Right lung (tissue), 5 donors: ENCODE results near the gene SETD1A. TPM values are rescaled to one million over a fixed set of nuclear protein-coding genes. Genes with fewer than 3 reads are reported as not detected.
"Not testable (repeated sequence)": the region's sequence is repeated elsewhere in the genome, so short reads cannot be mapped to it uniquely, and the experiment has no call there.

Experiments
- DNase-seq, 2 donors: peaks; one replicate each; pipeline ENCODE4 v3.0.0-alpha.2; 2013
- polyA plus RNA-seq, 5 donors: library from polyadenylated mRNA; unstranded; fragments of 120-200 nt; gene quantifications; one replicate each; pipeline versions ENCODE4 v1.2.1 to v1.2.3, GENCODE V29; 2013; ENCODE audit warnings: inconsistent platforms in 1 of 5, low replicate concordance in 1 of 5; ENCODE audit not compliant: insufficient read length in 5 of 5, insufficient read depth in 1 of 5

SETD1A gene
- polyA plus RNA-seq, 5 donors: 11.5 to 19.7 (median 13.0) TPM

GRCh38 chr16:30927789-30928378, 29.7 kb upstream of the SETD1A start:
- DNase-seq: peak; percentile 47

DNA sequence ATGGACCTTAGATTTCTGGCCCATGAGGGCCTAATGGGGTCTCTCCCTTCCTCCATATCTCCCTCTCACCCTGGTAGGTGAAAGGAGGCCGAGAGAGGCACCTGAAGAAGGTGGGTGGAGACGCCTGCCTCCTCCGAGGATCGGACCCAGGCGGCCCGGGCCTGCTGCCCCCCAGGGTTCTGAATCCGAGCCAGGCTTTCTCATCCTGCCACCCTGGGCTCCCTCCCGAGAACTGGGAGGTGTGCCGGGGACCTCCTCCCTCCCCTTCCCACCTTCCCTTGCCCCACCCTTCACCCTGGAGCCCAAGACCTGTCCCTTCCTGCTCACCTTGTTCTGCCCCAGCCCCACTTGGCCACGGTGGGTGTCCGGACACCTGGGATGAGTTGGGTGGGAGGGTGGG, 29.2 kb upstream of the SETD1A start:
- no peak for DNase-seq

- no peak for DNase-seq
Observed at GRCh38 chr16:30929167-30929566, 28.4 kb upstream of the SETD1A start.

DNA sequence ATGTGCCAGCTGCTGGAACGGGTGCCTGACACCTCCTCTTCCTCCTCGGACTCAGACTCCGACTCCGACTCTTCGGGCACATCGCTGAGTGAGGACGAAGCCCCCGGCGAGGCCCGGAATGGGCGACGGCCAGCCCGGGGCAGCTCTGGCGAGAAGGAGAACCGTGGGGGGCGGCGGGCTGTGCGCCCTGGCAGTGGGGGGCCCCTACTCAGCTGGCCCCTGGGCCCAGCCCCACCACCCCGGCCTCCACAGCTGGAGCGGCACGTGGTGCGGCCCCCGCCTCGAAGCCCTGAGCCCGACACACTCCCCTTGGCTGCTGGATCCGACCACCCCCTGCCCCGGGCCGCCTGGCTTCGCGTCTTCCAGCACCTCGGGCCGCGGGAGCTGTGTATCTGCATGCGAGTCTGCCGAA, 27.4 kb upstream of the SETD1A start:
- DNase-seq: no peak

GRCh38 chr16:30931068-30931650, 26.4 kb upstream of the SETD1A start:
- no peak for DNase-seq

DNA sequence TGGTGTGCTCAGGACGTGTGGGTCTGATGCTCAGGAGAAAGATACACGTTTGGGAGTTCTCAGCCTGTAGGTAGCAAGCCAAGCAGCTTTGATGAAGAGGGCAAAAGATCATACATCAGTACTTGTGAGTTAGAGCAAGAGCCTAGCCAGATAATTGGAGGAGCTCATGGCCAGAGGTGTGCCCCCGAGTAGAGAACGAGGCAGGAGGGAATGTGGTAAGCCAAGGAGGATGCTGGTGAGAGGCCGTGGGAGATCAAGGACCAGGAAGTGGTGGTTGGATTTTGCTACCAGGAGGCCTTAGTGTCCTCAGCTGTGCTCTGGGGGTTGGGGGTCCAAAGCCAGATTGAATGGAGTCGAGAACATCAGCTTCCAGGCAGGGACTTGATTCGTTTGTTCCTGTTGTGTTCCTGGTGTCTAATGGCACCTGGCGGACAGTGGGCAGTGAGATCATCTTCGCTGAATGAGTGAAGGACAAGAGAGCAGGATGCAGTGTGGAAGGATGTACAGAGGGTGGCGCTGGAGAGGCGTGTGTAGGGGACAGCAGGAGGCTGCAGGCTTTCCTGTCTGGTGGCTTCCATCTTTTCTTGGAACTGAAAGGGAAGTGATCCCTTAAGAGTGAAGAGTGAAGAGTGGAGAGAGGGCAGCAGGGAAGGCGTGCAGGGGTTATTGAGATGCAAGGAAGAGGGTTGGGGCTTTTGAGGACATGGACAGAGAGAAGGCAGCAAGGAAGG, 22.6 kb upstream of the SETD1A start:
- no peak for DNase-seq

DNA sequence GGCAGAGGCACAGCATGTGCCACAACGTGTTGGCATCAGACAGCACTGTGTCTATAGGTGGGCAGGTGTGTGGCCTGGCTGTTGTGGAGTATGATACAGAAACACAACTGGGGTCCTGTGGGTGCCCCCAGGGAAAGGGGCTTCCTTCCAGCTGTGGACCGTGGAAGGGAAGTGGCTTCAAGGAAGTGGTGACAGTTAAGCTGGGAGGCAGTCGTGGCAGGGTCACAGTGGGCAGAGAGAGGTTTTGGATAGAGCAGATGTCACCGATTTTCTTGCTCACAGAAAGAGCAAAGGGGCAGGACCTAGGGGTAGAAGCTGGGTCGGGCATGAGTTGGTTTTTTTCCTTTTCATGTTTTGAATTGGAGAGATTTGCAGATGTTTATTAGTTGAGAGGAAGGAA, 19.9 kb upstream of the SETD1A start:
- DNase-seq: no peak

- not testable (repeated sequence) for DNase-seq
Observed at GRCh38 chr16:30939571-30939970, 18.0 kb upstream of the SETD1A start.

- DNase-seq: no peak
Observed at GRCh38 chr16:30941600-30942425, 15.7 kb upstream of the SETD1A start.

- no peak for DNase-seq
Observed at GRCh38 chr16:30942426-30942806, 15.1 kb upstream of the SETD1A start.

- DNase-seq: no peak
Observed at GRCh38 chr16:30944352-30944751, 13.2 kb upstream of the SETD1A start.

DNA sequence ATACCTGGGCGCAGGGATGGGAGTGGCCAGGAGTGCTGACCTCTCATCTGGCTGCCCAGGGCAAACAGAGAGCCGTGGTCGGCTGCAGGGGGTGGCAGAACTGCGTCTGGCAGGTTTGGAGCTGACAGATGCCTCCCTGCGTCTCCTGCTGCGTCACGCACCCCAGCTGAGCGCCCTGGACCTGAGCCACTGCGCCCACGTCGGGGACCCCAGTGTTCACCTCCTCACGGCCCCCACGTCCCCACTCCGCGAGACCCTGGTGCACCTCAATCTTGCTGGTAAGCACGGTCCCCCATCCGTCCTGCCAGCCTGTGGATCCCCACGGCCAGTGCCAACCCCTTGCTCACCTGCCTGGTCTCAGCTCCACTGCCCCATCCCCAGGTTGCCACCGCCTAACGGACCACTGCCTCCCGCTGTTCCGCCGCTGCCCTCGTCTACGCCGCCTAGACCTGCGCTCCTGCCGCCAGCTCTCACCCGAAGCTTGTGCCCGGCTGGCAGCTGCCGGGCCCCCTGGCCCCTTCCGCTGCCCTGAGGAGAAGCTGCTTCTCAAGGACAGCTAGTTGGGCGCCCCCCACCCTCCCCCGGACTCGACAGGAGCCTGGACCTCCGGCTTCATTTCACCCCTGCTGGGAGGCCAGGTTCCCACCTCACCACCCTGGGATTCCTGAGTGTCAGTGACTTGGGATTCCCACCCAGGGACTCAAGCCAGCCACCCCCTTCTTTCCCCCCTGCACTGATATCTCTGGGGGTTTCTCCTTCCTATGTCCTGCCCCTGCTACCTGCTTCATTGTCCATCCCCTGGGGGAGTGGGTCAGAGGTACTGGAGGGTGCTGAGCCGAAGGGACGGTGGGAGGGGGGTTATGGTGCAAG, 10.6 kb upstream of the SETD1A start:
- DNase-seq: no peak

DNA sequence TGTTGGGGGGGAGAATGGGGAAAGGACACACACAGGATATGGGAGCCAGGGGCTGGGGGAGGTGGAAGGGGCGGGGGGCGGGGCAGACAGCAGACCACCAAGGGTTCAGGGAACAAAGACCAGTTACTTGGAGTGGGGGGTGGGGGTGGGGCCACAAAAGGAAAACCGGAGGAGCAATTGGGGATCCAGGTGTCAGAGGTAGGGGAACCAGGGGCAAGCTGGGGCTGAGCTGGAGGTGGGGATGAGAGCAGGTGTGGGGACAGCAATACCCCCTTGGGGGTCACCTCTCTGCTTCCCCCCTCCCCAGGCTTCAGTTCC, 10.1 kb upstream of the SETD1A start:
- DNase-seq: no peak

GRCh38 chr16:30947859-30948666, 9.5 kb upstream of the SETD1A start:
- peak; percentile 98 for DNase-seq

DNA sequence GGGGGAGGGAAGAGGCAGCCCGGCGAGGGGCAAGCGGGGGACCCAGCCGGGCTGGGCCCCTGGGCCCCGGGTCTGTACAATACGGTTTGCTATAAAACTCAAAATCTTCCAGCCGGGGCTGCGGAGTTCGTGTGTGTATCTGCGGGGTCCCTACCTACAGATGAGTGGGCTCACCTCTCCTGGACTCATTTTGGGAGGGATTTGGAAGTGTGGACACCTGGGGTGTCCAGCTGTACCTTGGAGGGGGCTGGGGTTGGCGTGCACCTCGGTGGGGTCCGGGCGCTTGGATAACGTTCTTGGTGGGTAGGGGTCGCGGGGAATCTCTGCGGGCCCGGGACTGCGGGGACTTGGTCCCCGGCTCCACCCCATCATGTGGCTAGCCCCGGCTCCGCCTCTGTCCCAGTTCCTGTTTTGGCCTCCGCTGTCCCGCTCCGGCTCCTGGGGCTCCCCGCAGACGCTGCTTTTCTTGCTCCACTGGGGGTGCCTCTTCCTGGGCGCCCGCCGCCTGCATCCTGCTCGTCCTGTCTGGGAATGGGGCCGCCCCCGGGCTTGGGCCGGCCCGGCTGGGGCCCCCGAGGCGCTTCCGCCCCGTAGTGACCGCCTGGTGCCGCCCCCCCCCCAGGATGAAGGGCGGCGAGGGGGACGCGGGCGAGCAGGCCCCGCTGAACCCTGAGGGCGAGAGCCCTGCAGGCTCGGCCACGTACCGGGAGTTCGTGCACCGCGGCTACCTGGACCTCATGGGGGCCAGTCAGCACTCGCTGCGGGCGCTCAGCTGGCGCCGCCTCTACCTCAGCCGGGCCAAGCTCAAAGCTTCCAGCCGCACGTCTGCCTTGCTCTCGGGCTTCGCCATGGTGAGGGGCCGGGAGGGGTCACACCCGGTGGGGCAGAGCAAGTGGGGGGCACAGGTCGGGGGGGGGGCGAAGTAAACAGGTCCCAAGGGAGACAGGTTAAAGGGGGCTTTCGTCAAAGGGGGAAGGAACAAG, 8.6 kb upstream of the SETD1A start, which contains the start of gene ORAI3:
Gene ORAI3, plus strand, starts transcription at position 402 of the 983 bp plus-strand sequence. Its CDS starts 222 bp downstream, at position 624.
- DNase-seq: peak; percentile 69 to 73

- peak in 1 of 2 donors; percentile 38 for DNase-seq
Observed at GRCh38 chr16:30949650-30950515, 7.7 kb upstream of the SETD1A start.

DNA sequence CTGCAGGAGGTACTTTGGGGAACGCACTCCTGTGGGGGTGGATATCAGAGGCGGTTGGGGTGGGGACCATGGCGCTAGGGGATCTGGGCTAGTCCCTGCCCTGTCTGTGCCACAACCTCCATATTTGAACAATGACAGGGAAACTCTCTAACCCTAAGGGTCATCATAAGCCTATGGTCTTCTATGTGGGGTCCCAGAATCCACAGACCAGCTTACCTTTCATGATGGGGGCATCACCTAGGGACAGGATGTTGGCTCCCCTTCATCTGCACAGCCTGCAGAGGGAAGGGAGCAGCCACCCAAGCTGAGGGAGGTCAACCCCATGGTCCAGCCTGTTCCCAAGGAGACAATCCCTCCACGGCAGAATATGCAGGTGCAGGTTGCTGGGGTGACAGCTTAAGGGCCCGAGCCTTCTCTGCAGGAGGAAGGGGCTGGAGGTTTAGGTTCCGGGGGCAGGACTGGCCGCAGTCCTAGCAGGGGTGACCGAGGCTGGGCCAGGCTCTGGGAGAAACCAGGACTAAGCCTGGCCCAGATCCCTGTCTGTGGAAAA, 7.0 kb upstream of the SETD1A start:
- DNase-seq: no peak

- no peak for DNase-seq
Observed at GRCh38 chr16:30951193-30951592, 6.4 kb upstream of the SETD1A start.
